ENCODE results near the gene CENPW.

The CENPW gene

GRCh38 chr6:126308362-126308761, 31.6 kb upstream of the CENPW start:
- H3K4me2 ChIP-seq (ENCODE audit: low read depth, low read length, poor library complexity, severe bottlenecking): no peak overlapping the region
- no peaks in the 10 kb centered on the region for H3F3A ChIP-seq (ENCODE audit: insufficient read depth)
- no peaks in the 10 kb centered on the region for H3K27me3 ChIP-seq (ENCODE audit: low read length)
- no peaks in the 10 kb centered on the region for H3K9me3 ChIP-seq (ENCODE audit: insufficient read depth, low read length)
- no peaks in the 10 kb centered on the region for H3K36me3 ChIP-seq (ENCODE audit: low read length)
- no peak overlapping the region for H3K4me3 ChIP-seq (ENCODE audit: insufficient read depth, low read length, poor library complexity, severe bottlenecking)
- H3K27ac ChIP-seq (ENCODE audit: low read depth, low read length): no peak overlapping the region
- H3K79me2 ChIP-seq (ENCODE audit: insufficient read depth, low read length): no peaks in the 10 kb centered on the region
- no peaks in the 10 kb centered on the region for H3K9me2 ChIP-seq (replicated peaks; ENCODE audit: insufficient read depth, low read length)
- TF ChIP-seq, protein P1, sequence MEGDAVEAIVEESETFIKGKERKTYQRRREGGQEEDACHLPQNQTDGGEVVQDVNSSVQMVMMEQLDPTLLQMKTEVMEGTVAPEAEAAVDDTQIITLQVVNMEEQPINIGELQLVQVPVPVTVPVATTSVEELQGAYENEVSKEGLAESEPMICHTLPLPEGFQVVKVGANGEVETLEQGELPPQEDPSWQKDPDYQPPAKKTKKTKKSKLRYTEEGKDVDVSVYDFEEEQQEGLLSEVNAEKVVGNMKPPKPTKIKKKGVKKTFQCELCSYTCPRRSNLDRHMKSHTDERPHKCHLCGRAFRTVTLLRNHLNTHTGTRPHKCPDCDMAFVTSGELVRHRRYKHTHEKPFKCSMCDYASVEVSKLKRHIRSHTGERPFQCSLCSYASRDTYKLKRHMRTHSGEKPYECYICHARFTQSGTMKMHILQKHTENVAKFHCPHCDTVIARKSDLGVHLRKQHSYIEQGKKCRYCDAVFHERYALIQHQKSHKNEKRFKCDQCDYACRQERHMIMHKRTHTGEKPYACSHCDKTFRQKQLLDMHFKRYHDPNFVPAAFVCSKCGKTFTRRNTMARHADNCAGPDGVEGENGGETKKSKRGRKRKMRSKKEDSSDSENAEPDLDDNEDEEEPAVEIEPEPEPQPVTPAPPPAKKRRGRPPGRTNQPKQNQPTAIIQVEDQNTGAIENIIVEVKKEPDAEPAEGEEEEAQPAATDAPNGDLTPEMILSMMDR (IDR thresholded peaks at IDR 0.05; ENCODE audit: insufficient read depth, low read length, poor library complexity, severe bottlenecking): no peak
- no peak for TF ChIP-seq EZH2phosphoT487 (conservative IDR thresholded peaks at IDR 0.05; ENCODE audit: low read length)
- no peak overlapping the region for H3K9ac ChIP-seq (ENCODE audit: low read length)
- no peaks in the 10 kb centered on the region for H4K20me1 ChIP-seq (ENCODE audit: low read depth, low read length)
- no peak overlapping the region for H2AFZ ChIP-seq (ENCODE audit: low read depth, low read length, severe bottlenecking)

- H3F3A ChIP-seq (ENCODE audit: insufficient read depth): no peaks in the 10 kb centered on the region
- H3K27ac ChIP-seq (ENCODE audit: low read depth, low read length): no peak overlapping the region
- no peak overlapping the region for H3K4me3 ChIP-seq (ENCODE audit: insufficient read depth, low read length, poor library complexity, severe bottlenecking)
- no peak overlapping the region for H3K4me2 ChIP-seq (ENCODE audit: low read depth, low read length, poor library complexity, severe bottlenecking)
- TF ChIP-seq EZH2phosphoT487 (conservative IDR thresholded peaks at IDR 0.05; ENCODE audit: low read length): no peak
- TF ChIP-seq, protein P1 (IDR thresholded peaks at IDR 0.05; ENCODE audit: insufficient read depth, low read length, poor library complexity, severe bottlenecking): peak; percentile 21
- H3K79me2 ChIP-seq (ENCODE audit: insufficient read depth, low read length): no peaks in the 10 kb centered on the region
- H3K9ac ChIP-seq (ENCODE audit: low read length): no peak overlapping the region
- H3K9me3 ChIP-seq (ENCODE audit: insufficient read depth, low read length): no peaks in the 10 kb centered on the region
- no peaks in the 10 kb centered on the region for H3K9me2 ChIP-seq (replicated peaks; ENCODE audit: insufficient read depth, low read length)
- no peaks in the 10 kb centered on the region for H3K27me3 ChIP-seq (ENCODE audit: low read length)
- no peaks in the 10 kb centered on the region for H4K20me1 ChIP-seq (ENCODE audit: low read depth, low read length)
- no peak overlapping the region for H2AFZ ChIP-seq (ENCODE audit: low read depth, low read length, severe bottlenecking)
- H3K36me3 ChIP-seq (ENCODE audit: low read length): no peaks in the 10 kb centered on the region
Observed at GRCh38 chr6:126312013-126312665, 27.8 kb upstream of the CENPW start.

GRCh38 chr6:126313941-126314340, 26.0 kb upstream of the CENPW start:
- no peaks in the 10 kb centered on the region for H4K20me1 ChIP-seq (ENCODE audit: low read depth, low read length)
- H3K27ac ChIP-seq (ENCODE audit: low read depth, low read length): no peak overlapping the region

More at GRCh38 chr6:126313941-126314340, 26.0 kb upstream of the CENPW start:
- Histone ChIP-seq H2AFZ (ENCODE audit: low read depth, low read length, severe bottlenecking) (no peak overlapping the region), H3K79me2 (ENCODE audit: insufficient read depth, low read length) (no peaks in the 10 kb centered on the region), H3K27me3 (ENCODE audit: low read length) (no peaks in the 10 kb centered on the region), H3F3A (ENCODE audit: insufficient read depth) (no peaks in the 10 kb centered on the region), H3K9me3 (ENCODE audit: insufficient read depth, low read length) (no peaks in the 10 kb centered on the region), H3K9ac (ENCODE audit: low read length) (no peak overlapping the region), H3K4me2 (ENCODE audit: low read depth, low read length, poor library complexity, severe bottlenecking) (no peak overlapping the region), H3K9me2 (replicated peaks; ENCODE audit: insufficient read depth, low read length) (no peaks in the 10 kb centered on the region), H3K4me3 (ENCODE audit: insufficient read depth, low read length, poor library complexity, severe bottlenecking) (no peak overlapping the region), H3K36me3 (ENCODE audit: low read length) (no peaks in the 10 kb centered on the region)
- TF ChIP-seq EZH2phosphoT487 (conservative IDR thresholded peaks at IDR 0.05; ENCODE audit: low read length): no peak
- TF ChIP-seq, protein P1 (IDR thresholded peaks at IDR 0.05; ENCODE audit: insufficient read depth, low read length, poor library complexity, severe bottlenecking): no peak

Data from SU-DHL-6 (cell line).